ENCODE results near the gene FLOT2. TPM values are rescaled to one million over a fixed set of nuclear protein-coding genes. Genes with fewer than 3 reads are reported as not detected.
"Not testable (repeated sequence)": the region's sequence is repeated elsewhere in the genome, so short reads cannot be mapped to it uniquely, and the experiment has no call there.

FLOT2 gene
- total and polyA plus RNA-seq, 8 donors, result 32.1 to 65.2 (median 36.9) TPM

- Histone ChIP-seq H3K36me3 (peaks cover 0 to 20% (median 0%) of the 10 kb centered on the region in 3 donors), H3K9me3 (no peaks in the 10 kb centered on the region), H3K4me1 (peaks cover 0 to 5% (median 4%) of the 10 kb centered on the region in 3 donors), H3K4me3 (peak overlapping the region; percentile 48 to 81 (median 75)), H3K27me3 (no peaks in the 10 kb centered on the region), H3K27ac (peak overlapping the region in 2 of 4 donors; percentile 18 to 31)
- WGBS, 2 donors, result 8 to 11% methylated on average over 5 of the region's 5 CpGs
- DNase-seq (no peak), FAIRE-seq (no peak), ATAC-seq (no peak)
- intact Hi-C loops (cut with DNase I), result no loop called here
- TF ChIP-seq CTCF (IDR thresholded peaks at IDR 0.05), result no peak
These were observed 42.2 kb downstream of the FLOT2 start for GRCh38 chr17:28855336-28855679.

GRCh38 chr17:28854457-28855335 lies 42.8 kb downstream of the FLOT2 start, which contains the start of gene ERAL1:
Gene ERAL1 (plus strand): TSS chr17:28855016. CDS start chr17:28855035, 19 bp downstream.
- WGBS, 2 donors, result 1% methylated on average over 42 of the region's 42 CpGs
- Histone ChIP-seq H3K4me1 (peaks cover 0 to 5% (median 4%) of the 10 kb centered on the region in 3 donors), H3K27me3 (no peaks in the 10 kb centered on the region), H3K36me3 (peaks cover 0 to 18% (median 0%) of the 10 kb centered on the region in 3 donors), H3K4me3 (peak within 1 kb of the TSS; percentile 48 to 81 (median 75)), H3K9me3 (no peaks in the 10 kb centered on the region), H3K27ac (peak within 1 kb of the TSS in 3 of 4 donors; percentile 18 to 43 (median 31))
- intact Hi-C loops (cut with DNase I), result no loop called here
- DNase-seq, result peak; percentile 76 to 92 (median 85)
- FAIRE-seq, result no peak
- no peak for TF ChIP-seq CTCF (IDR thresholded peaks at IDR 0.05)
- ATAC-seq, result peak; percentile 99 to 100 (median 100)

GRCh38 chr17:28853295-28853694 lies 44.2 kb downstream of the FLOT2 start:
- DNase-seq (no peak), ATAC-seq (no peak), FAIRE-seq (no peak)
- Histone ChIP-seq H3K9me3 (no peaks in the 10 kb centered on the region), H3K36me3 (peaks cover 0 to 6% (median 0%) of the 10 kb centered on the region in 3 donors), H3K4me3 (no peak overlapping the region), H3K4me1 (peaks cover 0 to 5% (median 4%) of the 10 kb centered on the region in 3 donors), H3K27me3 (no peaks in the 10 kb centered on the region), H3K27ac (no peak overlapping the region)
- 83 to 90% methylated on average over 2 of the region's 2 CpGs for WGBS, 2 donors
- intact Hi-C loops (cut with DNase I), result no loop called here
- no peak for TF ChIP-seq CTCF (IDR thresholded peaks at IDR 0.05)

- no peak for TF ChIP-seq CTCF (IDR thresholded peaks at IDR 0.05)
- Histone ChIP-seq H3K4me3 (no peak overlapping the region), H3K27ac (no peak overlapping the region), H3K36me3 (no peaks in the 10 kb centered on the region), H3K27me3 (no peaks in the 10 kb centered on the region), H3K4me1 (no peaks in the 10 kb centered on the region), H3K9me3 (no peaks in the 10 kb centered on the region)
- DNase-seq, result peak in 1 of 6 donors; percentile 1
- intact Hi-C loops (cut with DNase I), result no loop called here
- no peak for FAIRE-seq
- ATAC-seq, result no peak
- WGBS, 2 donors, result 73 to 83% methylated on average over 5 of the region's 5 CpGs
These were observed 48.3 kb downstream of the FLOT2 start for GRCh38 chr17:28849281-28849680.

GRCh38 chr17:28848667-28849066 lies 48.9 kb downstream of the FLOT2 start:
- H3K36me3 ChIP-seq; intact Hi-C loops (cut with DNase I); H3K9me3 ChIP-seq; H3K27me3 ChIP-seq; H3K4me3 ChIP-seq; FAIRE-seq; H3K4me1 ChIP-seq; H3K27ac ChIP-seq: not testable (repeated sequence)
- TF ChIP-seq CTCF (IDR thresholded peaks at IDR 0.05), result peak in 3 of 4 donors; percentile 9 to 24 (median 24)
- ATAC-seq (peak in 1 of 4 donors; percentile 38), DNase-seq (peak in 2 of 6 donors; percentile 22 to 65)
- 78 to 84% methylated on average over 15 of the region's 15 CpGs for WGBS, 2 donors

DNA sequence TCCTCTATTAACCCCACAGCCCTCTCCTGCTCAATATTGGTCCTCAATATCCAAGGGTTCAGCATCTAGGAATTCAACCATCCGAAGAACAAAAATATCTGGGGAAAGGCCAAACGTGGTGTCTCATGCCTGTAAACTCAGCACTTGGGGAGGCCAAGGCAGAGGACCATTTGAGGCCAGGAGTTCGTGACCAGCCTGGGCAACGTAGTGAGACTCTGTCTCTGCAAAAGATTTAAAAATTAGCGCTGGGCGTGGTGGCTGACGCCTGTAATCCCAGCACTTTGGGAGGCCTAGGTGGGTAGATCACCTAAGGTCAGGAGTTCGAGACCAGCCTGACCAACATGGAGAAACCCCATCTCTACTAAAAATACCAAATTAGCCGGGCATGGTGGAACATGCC lies 50.8 kb downstream of the FLOT2 start:
- H3K9me3 ChIP-seq; H3K36me3 ChIP-seq; H3K4me3 ChIP-seq; intact Hi-C loops (cut with DNase I); H3K4me1 ChIP-seq; H3K27me3 ChIP-seq; H3K27ac ChIP-seq; ATAC-seq; FAIRE-seq: not testable (repeated sequence)
- 80 to 87% methylated on average over 9 of the region's 9 CpGs for WGBS, 2 donors
- DNase-seq, result peak in 1 of 6 donors; percentile 1
